ENCODE measurements around the gene JPH2.

The JPH2 gene

DNA sequence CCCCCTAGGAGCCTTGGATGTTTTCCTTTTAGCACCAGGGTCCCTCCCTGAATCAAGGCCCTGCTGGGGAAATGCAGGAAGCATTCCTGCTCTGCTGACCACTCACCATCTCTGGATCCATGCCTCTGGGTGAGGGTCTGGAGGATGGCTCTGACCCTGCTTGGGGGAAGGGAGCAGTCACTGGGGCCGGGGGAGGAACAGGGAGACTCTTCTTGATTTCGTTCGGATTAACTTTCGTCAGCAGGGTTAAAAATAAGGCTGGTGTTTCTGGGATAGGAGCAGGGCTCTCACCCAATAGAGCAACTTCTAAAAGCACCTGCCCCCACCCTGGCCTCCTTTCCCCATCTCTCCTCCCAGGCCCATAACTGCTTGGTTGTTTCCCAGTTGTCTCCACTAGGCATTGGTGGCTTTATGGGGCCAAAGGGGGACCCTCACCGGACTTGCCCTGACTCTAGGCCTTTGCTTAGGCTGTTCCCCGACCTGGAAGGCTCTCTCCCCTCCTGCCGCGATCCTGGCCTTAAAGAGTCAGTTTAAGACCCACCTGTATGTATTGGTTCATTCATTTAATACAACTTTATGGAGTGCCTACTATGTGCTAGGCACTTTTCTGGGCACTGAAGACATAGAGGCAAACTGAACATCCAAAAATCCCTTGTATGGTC lies 63.0 kb downstream of the JPH2 start:
- Histone ChIP-seq H3K4me1 (ENCODE audit: control insufficient read depth, insufficient read depth, low read length) (no peaks in the 10 kb centered on the region), H3K9me3 (ENCODE audit: control insufficient read depth, low read length) (no peaks in the 10 kb centered on the region), H3K4me3 (ENCODE audit: low read length) (no peak overlapping the region), H3K9ac (ENCODE audit: low read length) (no peak overlapping the region), H3K27me3 (ENCODE audit: control insufficient read depth, insufficient read depth, low read length) (peaks cover 4% of the 10 kb centered on the region), H3K36me3 (ENCODE audit: control insufficient read depth, insufficient read depth, low read length) (no peaks in the 10 kb centered on the region)

DNA sequence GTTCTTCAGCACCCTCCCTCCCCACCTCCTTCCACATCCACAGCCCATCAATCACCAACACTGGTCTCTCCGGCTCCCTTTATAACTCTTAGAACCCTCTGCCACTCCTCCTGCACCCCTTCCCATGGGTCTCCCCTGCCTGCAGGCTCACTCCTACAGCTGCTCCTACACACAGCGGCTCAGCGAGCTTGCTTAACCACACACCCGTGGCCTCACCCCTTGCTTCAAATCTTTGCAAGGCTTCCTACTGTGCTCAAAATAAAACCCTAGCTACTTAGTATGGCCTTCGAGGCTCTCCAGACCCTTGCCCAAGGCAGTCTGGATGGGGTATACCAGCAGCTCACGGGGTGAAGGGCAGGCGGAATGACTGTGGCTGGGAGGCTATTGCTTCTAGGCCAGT lies 63.7 kb downstream of the JPH2 start:
- no peaks in the 10 kb centered on the region for H3K36me3 ChIP-seq (ENCODE audit: control insufficient read depth, insufficient read depth, low read length)
- H3K4me1 ChIP-seq (ENCODE audit: control insufficient read depth, insufficient read depth, low read length) = no peaks in the 10 kb centered on the region
- no peak overlapping the region for H3K4me3 ChIP-seq (ENCODE audit: low read length)
- no peak overlapping the region for H3K9ac ChIP-seq (ENCODE audit: low read length)
- peaks cover 4% of the 10 kb centered on the region for H3K27me3 ChIP-seq (ENCODE audit: control insufficient read depth, insufficient read depth, low read length)
- no peaks in the 10 kb centered on the region for H3K9me3 ChIP-seq (ENCODE audit: control insufficient read depth, low read length)

DNA sequence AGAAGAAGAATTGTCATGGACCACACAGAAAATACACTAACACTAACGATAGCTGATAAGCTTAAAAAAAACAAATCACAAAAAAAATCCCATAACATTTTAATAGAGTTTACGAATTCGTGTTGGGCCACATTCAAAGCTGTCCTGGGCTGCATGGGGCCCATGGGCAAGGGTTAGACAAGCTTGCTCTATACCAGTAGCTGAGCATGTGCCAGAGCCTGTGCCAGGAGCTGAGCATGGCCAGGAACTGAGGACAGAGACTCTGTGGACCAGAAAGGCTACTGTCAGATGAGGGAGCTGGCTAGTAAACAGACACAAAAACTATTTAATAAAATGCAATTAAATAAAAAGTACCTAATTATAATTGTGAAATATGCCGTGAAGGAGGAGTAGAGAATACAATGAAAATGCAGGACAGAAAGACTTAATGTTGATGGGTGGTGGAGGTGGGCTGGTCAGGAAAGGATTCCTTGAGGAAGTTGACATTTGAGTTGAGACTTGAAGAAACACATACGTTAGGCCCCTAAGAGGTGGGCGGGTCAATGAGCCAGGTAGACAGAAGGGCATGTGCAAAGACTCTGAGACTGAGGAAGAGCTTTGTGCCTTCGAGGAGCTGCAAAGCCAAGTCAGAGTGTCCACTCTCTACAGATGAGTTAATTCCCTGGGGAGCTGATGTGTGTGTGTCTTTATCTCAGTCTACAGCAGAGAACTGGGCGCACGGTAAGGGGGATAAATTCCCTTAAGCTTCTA lies 66.1 kb downstream of the JPH2 start:
- no peaks in the 10 kb centered on the region for H3K36me3 ChIP-seq (ENCODE audit: control insufficient read depth, insufficient read depth, low read length)
- no peaks in the 10 kb centered on the region for H3K4me1 ChIP-seq (ENCODE audit: control insufficient read depth, insufficient read depth, low read length)
- H3K27me3 ChIP-seq (ENCODE audit: control insufficient read depth, insufficient read depth, low read length) = peaks cover 12% of the 10 kb centered on the region
- no peak overlapping the region for H3K4me3 ChIP-seq (ENCODE audit: low read length)
- no peak overlapping the region for H3K9ac ChIP-seq (ENCODE audit: low read length)
- H3K9me3 ChIP-seq (ENCODE audit: control insufficient read depth, low read length) = no peaks in the 10 kb centered on the region

DNA sequence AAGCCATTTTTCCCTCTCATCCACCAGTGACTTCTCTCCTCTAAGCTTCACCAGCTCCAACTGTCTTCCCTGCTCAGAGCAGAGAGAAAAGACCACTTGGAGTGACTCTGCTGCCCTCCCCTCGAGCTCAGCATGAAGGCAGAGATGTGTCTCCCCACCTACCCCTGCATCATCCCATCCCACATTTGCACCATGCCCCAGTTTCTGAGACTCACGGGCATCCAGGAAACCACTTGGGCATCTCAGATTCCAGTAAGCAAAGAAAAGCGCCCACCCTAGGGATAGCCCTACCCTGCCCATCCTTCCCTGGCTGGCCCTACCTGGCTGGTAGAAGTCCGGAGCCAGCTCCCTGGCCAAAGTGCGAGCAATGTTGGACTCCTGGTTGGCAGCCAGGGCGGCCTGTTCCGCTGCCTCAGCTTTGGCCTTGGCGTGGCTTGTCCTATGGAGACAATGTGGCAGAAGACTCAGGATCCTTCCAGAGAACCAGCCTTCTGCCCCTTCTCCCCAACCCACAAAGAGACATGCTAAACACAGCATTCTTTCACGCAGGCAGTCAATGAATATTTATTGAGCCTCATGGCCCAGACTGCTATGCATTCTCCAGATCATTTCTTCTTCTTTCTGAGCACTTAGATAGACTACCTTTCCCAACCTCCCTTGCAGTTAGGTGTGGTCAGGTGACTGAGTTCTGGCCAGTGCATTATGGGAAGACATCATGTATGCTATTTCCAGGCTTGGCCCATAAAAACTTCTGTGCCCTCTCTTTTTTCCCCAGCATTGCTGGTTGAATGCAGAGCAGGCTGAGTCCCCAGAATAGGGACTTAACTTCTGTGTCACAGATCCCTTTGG lies 68.6 kb downstream of the JPH2 start:
- Histone ChIP-seq H3K27me3 (ENCODE audit: control insufficient read depth, insufficient read depth, low read length) (peaks cover 28% of the 10 kb centered on the region), H3K9ac (ENCODE audit: low read length) (no peak overlapping the region), H3K36me3 (ENCODE audit: control insufficient read depth, insufficient read depth, low read length) (no peaks in the 10 kb centered on the region), H3K9me3 (ENCODE audit: control insufficient read depth, low read length) (no peaks in the 10 kb centered on the region), H3K4me1 (ENCODE audit: control insufficient read depth, insufficient read depth, low read length) (no peaks in the 10 kb centered on the region), H3K4me3 (ENCODE audit: low read length) (no peak overlapping the region)

DNA sequence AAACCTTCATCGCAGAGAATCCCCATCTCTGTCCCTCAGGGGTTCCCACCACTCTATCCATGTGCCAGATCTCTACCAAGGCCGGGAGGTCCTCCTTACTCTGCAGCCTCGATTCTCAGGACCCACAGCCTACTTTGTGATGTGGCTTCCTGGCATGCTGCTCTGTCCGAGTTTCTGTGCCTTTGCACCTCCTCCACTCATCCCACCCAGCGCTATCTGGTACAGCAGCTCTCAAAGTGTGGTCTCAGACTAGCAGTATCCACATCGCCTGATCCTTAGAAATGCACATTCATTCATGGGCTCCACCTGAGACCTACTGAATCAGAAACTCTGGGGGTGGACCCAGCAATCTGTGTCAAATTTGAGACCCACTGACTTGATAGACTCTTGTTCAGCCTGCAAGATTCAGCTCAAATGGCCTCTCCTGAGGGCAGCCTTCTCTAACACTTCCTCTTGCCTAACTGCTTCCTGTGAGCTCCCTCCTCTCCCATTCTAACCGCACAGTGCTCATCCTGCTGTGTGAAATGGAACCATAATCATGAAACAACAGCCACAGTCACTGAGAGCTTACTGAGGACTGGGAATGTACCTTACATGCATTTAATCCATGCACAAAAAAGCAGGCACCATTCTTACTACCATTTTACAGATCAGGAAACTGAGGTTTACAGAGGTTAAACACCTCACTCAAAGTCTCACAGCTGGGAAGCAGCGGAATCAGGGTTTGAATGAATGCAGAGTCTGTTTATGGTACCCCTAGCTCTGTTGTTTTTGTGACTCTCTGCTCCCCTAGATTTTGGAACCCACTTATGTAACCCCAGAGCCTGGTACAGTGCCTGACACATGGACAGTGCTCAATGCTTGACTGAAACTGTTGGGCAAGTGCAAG lies 69.4 kb downstream of the JPH2 start:
- no peaks in the 10 kb centered on the region for H3K4me1 ChIP-seq (ENCODE audit: control insufficient read depth, insufficient read depth, low read length)
- no peaks in the 10 kb centered on the region for H3K36me3 ChIP-seq (ENCODE audit: control insufficient read depth, insufficient read depth, low read length)
- no peak overlapping the region for H3K4me3 ChIP-seq (ENCODE audit: low read length)
- H3K9me3 ChIP-seq (ENCODE audit: control insufficient read depth, low read length) = no peaks in the 10 kb centered on the region
- H3K27me3 ChIP-seq (ENCODE audit: control insufficient read depth, insufficient read depth, low read length) = peaks cover 26% of the 10 kb centered on the region
- H3K9ac ChIP-seq (ENCODE audit: low read length) = no peak overlapping the region

DNA sequence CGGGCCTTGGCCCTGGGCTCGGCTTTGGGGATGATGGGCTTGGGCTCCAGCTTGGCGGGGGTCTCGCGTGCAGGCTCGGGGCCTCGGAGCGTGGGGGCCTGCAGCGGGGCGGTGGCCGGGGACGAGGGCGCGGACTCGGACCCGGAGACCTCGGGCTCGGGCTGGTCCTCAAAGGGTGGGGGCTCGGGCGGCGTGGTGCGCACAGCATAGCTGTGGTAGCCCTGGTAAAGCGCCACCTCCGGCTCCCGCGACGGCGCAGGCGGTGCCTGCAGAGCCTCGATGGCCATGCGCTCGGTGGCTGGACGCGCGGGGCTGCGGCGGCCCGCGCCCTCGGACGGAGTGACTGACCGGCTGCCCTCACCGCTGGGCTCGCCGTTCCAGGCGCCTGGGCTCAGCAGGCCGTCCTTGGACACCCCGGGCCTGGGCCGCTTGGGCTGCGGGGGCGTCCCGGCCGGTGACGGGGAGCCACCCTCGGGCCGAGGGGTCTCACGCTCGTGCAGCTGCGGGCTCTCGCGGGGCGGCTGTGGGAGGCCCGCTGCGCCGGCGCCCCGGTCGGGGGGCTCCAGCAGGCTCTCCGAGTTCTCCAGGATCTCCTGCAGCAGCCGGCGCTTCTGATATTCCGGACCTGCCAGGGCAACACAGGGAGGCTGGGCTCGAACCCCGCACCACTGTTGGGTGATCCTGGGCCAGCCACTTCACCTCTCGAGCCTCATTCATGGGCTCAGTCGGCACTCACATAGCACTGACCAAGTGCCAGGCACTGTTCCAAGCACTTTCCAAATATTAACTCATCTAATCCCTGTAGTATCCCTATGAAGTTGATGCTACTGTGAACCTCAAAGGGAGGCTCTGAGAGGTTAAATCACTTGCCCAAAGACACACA lies 71.0 kb downstream of the JPH2 start:
- Histone ChIP-seq H3K4me1 (ENCODE audit: control insufficient read depth, insufficient read depth, low read length) (no peaks in the 10 kb centered on the region), H3K36me3 (ENCODE audit: control insufficient read depth, insufficient read depth, low read length) (no peaks in the 10 kb centered on the region), H3K27me3 (ENCODE audit: control insufficient read depth, insufficient read depth, low read length) (peaks cover 27% of the 10 kb centered on the region), H3K9ac (ENCODE audit: low read length) (peak overlapping the region; percentile 3), H3K9me3 (ENCODE audit: control insufficient read depth, low read length) (no peaks in the 10 kb centered on the region), H3K4me3 (ENCODE audit: low read length) (no peak overlapping the region)

DNA sequence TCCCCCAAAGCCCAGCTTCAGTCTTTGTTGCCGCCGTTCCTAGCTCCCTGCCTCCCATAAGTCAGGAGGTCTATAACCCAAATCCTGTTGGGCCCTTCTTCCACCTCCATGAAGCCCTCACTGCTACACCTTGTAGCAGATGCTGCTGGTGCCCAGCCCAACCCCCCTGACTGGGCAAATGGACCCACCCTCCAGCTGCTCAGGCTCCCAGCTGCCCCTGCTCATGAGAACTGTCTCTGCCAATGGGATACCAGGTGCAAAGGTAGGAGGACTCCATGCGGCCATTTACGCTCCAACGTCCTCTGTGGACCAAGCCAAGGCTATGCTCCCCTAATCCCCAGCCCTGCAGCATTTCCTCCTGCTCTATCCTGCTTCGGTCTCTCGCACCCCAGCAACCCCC lies 71.8 kb downstream of the JPH2 start:
- no peak overlapping the region for H3K4me3 ChIP-seq (ENCODE audit: low read length)
- no peaks in the 10 kb centered on the region for H3K36me3 ChIP-seq (ENCODE audit: control insufficient read depth, insufficient read depth, low read length)
- H3K9ac ChIP-seq (ENCODE audit: low read length) = no peak overlapping the region
- no peaks in the 10 kb centered on the region for H3K9me3 ChIP-seq (ENCODE audit: control insufficient read depth, low read length)
- no peaks in the 10 kb centered on the region for H3K4me1 ChIP-seq (ENCODE audit: control insufficient read depth, insufficient read depth, low read length)
- peaks cover 34% of the 10 kb centered on the region for H3K27me3 ChIP-seq (ENCODE audit: control insufficient read depth, insufficient read depth, low read length)

DNA sequence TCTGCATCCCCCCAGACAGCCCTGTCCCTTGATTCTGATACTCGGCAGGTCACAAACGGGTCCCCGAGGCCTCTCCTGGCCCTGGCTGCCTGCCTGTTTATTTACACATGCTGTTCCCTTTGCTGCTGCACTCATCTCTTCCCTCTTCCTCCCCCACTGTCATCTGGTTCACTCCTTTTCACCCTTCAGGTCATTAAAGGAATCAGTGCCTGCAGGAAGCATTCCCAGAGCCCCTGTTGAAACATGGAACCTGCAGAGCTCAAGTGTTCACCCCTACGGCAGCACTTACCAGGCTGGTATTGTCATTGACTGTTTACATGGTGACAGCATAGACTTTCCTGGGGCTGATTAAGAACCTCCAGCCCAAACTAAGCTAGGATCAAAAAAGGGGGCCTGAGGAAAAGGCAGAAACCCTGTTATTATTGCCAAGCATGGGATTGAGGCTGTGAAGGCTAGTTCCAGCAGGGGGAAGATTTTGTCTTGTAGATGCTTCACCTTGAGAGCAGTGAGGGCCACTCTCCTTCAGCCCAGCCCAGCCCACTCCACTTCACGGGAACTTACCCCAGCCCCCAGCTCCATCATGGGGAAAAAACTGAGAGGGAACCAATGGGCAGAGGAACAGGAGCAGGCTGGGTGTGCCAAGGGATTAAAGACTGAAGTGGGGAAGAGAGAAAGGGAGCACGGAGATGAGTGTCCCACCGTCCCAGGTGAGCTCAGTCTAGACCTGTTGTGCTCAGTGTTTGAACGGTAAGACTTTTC lies 73.2 kb downstream of the JPH2 start:
- Histone ChIP-seq H3K9ac (ENCODE audit: low read length) (no peak overlapping the region), H3K4me3 (ENCODE audit: low read length) (no peak overlapping the region), H3K36me3 (ENCODE audit: control insufficient read depth, insufficient read depth, low read length) (no peaks in the 10 kb centered on the region), H3K9me3 (ENCODE audit: control insufficient read depth, low read length) (no peaks in the 10 kb centered on the region), H3K27me3 (ENCODE audit: control insufficient read depth, insufficient read depth, low read length) (peaks cover 34% of the 10 kb centered on the region), H3K4me1 (ENCODE audit: control insufficient read depth, insufficient read depth, low read length) (no peaks in the 10 kb centered on the region)

DNA sequence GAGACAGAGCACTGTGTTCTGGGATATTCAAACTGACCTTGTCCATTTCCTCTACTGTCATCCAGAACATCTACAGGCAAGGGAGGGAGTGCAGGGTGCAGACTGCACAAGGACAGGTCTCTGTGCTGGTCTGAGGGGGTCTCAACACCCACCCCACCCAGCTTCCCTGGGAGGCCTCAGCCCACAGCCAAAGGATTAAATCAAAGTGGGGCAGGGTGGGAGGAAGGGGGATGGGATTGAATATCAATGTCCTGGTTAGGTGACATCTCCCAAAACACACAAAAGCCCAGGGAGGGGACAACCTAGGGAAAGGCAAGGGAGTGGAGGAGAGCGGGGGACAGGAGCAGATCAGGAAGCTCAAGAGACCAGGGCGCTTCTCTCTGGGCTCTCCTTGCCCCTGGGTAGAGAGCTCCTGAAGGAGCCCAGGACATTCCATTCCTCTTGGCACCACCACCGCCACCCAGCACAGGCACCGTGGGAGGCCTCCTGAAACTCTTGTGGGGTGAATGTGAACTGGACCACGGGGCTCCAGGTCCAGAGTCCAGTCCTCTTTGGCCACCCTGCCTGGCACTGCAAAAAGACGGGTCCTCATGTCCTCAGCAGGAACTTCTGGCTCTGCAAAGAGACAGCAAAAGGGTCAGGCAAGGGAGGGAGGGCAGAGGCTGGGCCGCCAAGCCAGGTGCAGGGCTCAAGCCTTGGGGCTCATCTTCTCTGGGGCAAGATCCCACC lies 73.9 kb downstream of the JPH2 start:
- Histone ChIP-seq H3K9ac (ENCODE audit: low read length) (no peak overlapping the region), H3K4me1 (ENCODE audit: control insufficient read depth, insufficient read depth, low read length) (no peaks in the 10 kb centered on the region), H3K4me3 (ENCODE audit: low read length) (no peak overlapping the region), H3K27me3 (ENCODE audit: control insufficient read depth, insufficient read depth, low read length) (peaks cover 34% of the 10 kb centered on the region), H3K36me3 (ENCODE audit: control insufficient read depth, insufficient read depth, low read length) (no peaks in the 10 kb centered on the region), H3K9me3 (ENCODE audit: control insufficient read depth, low read length) (no peaks in the 10 kb centered on the region)

DNA sequence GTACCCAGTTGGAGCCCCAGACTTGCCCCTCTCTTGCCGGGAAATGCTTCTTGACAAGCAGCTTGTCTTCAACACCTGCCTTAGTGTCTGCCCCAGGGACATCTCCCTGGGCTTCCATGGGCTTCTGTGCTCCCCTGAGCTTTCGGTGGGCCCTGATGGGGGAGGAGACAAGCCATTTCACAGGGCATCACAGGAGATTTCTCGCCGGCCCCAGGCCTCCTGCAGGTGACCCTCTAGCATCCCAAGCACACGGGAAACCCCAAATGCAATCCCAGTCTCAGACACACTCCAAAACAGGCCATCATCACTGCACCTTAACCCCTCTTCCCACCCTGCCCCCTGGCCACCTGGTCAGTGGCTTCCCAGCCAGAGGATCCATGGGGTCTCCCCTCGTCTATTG lies 74.5 kb downstream of the JPH2 start:
- no peak overlapping the region for H3K4me3 ChIP-seq (ENCODE audit: low read length)
- no peaks in the 10 kb centered on the region for H3K36me3 ChIP-seq (ENCODE audit: control insufficient read depth, insufficient read depth, low read length)
- no peak overlapping the region for H3K9ac ChIP-seq (ENCODE audit: low read length)
- no peaks in the 10 kb centered on the region for H3K9me3 ChIP-seq (ENCODE audit: control insufficient read depth, low read length)
- peaks cover 35% of the 10 kb centered on the region for H3K27me3 ChIP-seq (ENCODE audit: control insufficient read depth, insufficient read depth, low read length)
- H3K4me1 ChIP-seq (ENCODE audit: control insufficient read depth, insufficient read depth, low read length) = no peaks in the 10 kb centered on the region

Measured in mucosa of stomach (tissue), 1 donor.